Memory B cell (primary cell): ENCODE data around the gene UBE3D.
"Not testable (repeated sequence)": the region's sequence is repeated elsewhere in the genome, so short reads cannot be mapped to it uniquely, and the experiment has no call there.

Experiments
- ATAC-seq: fragments of 150-1000 bp; cut with Tn5 transposase; 2 replicates; pipeline ENCODE4 v1.10.0; 2021; ENCODE audit warnings: low read depth, mild to moderate bottlenecking, moderate library complexity
- DNase-seq, 2 donors: peaks; one replicate each; pipeline ENCODE4 v3.0.0; 2022; ENCODE audit warnings: low spot score in 2 of 2
- H3K27ac Mint-ChIP-seq: one replicate; pipeline ENCODE4 v1.8.0; 2022; ENCODE audit warnings: mild to moderate bottlenecking, moderate library complexity, mixed read lengths
- H3K27me3 Mint-ChIP-seq: one replicate; pipeline ENCODE4 v1.8.0; 2022; ENCODE audit warnings: mixed read lengths
- H3K36me3 Mint-ChIP-seq: one replicate; pipeline ENCODE4 v1.8.0; 2022; ENCODE audit warnings: mild to moderate bottlenecking, mixed read lengths
- H3K4me1 Mint-ChIP-seq: one replicate; pipeline ENCODE4 v1.8.0; 2022; ENCODE audit warnings: mixed read lengths
- H3K4me3 Mint-ChIP-seq: one replicate; pipeline ENCODE4 v1.8.0; 2022; ENCODE audit warnings: mild to moderate bottlenecking, moderate library complexity, mixed read lengths
- H3K9me3 Mint-ChIP-seq: one replicate; pipeline ENCODE4 v1.8.0; 2022; ENCODE audit warnings: mixed read lengths

Gene UBE3D

DNA sequence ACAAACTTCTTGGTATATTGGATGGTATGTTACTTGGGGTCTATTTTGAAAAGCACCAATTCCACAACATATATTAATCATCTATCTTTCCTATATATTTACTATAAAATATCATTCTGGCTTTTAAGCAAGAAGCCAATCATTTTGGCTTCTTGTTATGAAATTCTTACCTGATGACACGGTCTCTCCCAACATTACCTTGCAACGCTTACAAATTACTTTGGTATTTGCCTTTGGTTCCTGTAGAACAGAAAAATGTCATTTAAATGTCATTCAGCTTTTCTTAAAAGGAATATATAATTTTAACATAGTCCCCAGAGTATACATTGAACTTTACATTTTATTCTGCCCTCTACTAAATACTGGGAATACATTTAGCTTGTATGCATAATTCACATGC lies 27.4 kb downstream of the UBE3D start:
- H3K4me3 Mint-ChIP-seq, result no peak overlapping the region
- no peak for DNase-seq
- peaks cover 9% of the 10 kb centered on the region for H3K9me3 Mint-ChIP-seq
- ATAC-seq, result no peak
- no peaks in the 10 kb centered on the region for H3K4me1 Mint-ChIP-seq
- H3K27me3 Mint-ChIP-seq, result no peaks in the 10 kb centered on the region
- H3K36me3 Mint-ChIP-seq, result peaks cover 29% of the 10 kb centered on the region
- H3K27ac Mint-ChIP-seq, result no peak overlapping the region

DNA sequence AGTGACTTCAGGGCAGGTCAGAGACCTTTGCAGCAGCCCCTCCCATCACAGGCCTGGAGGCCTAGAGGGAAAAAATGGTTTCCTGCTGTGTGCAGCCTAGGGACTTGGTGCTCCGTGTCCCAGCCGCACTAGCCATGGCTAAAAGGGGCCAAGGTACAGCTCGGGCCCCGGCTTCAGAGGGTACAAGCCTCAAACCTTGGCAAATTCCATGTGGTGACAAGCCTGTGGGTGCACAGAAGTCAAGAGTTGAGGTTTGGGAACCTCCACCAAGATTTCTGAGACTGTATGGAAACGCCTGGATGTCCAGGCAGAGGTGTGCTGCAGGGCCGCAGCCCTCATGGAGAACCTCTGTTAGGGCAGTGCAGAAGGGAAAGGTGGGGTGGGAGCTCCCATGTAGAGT lies 34.0 kb downstream of the UBE3D start:
- Mint-ChIP-seq H3K4me3 (no peak overlapping the region), H3K9me3 (peaks cover 16% of the 10 kb centered on the region), H3K4me1 (no peaks in the 10 kb centered on the region), H3K27me3 (no peaks in the 10 kb centered on the region), H3K36me3 (peaks cover 51% of the 10 kb centered on the region), H3K27ac (no peak overlapping the region)
- ATAC-seq, result no peak
- DNase-seq, result no peak

DNA sequence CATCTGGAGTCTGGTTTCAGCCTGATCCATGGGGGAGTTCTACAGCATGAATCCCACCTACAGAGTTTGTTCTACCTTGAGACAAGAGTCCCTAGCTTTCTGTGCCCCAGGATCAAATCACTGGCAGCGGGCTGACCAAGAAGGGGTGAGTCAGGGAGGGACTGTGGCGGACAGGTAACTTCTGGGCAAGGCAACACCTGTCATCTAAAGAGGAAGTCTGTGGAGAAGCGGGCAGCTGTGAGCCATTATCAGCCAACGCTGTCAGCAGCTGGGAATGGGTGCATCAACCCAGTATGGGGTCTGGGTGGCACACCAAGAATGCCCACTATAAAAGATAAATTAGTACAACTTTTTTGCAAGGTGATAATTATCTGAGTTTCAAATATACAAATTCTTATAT lies 45.9 kb downstream of the UBE3D start:
- Mint-ChIP-seq H3K36me3 (peaks cover 45% of the 10 kb centered on the region), H3K27me3 (no peaks in the 10 kb centered on the region), H3K27ac (no peak overlapping the region), H3K4me1 (no peaks in the 10 kb centered on the region), H3K9me3 (no peaks in the 10 kb centered on the region), H3K4me3 (no peak overlapping the region)
- no peak for DNase-seq
- ATAC-seq, result no peak

DNA sequence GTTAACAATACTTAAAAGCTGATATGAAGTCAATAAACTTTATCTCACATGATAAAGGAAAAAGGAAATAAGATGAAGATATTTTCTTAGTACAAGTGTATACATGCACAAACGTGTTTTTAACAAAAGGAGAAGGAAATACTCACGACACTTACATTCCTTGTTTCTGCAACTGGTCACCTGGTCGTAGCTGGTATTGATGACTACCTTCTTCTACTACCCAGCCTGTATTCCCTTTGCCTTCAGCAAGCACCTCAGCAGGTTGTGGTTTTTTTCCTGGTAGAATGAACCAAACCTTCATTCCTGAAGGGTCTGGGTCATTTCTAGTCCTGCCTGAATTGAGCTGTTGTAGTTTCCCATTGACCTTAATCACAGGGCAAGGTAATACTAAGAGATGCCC lies 54.5 kb downstream of the UBE3D start:
- ATAC-seq, DNase-seq, H3K27ac Mint-ChIP-seq, H3K9me3 Mint-ChIP-seq, H3K4me1 Mint-ChIP-seq, H3K4me3 Mint-ChIP-seq, H3K27me3 Mint-ChIP-seq: not testable (repeated sequence)
- peaks cover 33% of the 10 kb centered on the region for H3K36me3 Mint-ChIP-seq

DNA sequence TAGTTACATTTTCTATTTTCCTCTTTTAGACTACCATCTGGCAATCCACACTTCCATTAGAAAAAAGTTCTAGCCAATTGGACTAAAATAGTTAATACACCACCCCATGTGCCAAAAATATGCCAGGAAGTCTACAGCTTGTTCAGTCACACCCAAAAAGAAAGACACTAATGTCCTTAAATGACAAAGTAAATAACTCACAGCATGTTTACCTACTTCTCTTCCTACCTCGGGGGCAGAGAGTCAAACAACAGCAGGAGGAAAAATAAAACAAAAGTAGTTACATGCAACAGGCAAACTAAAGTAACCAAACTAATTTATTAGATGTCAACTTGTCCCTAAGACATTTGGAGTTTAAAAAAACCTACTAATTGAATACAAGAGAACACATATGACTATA lies 57.0 kb downstream of the UBE3D start:
- no peak for ATAC-seq
- Mint-ChIP-seq H3K27me3 (no peaks in the 10 kb centered on the region), H3K4me1 (peaks cover 9% of the 10 kb centered on the region), H3K36me3 (peaks cover 20% of the 10 kb centered on the region), H3K9me3 (no peaks in the 10 kb centered on the region), H3K27ac (peak overlapping the region; percentile 10), H3K4me3 (no peak overlapping the region)
- no peak for DNase-seq

DNA sequence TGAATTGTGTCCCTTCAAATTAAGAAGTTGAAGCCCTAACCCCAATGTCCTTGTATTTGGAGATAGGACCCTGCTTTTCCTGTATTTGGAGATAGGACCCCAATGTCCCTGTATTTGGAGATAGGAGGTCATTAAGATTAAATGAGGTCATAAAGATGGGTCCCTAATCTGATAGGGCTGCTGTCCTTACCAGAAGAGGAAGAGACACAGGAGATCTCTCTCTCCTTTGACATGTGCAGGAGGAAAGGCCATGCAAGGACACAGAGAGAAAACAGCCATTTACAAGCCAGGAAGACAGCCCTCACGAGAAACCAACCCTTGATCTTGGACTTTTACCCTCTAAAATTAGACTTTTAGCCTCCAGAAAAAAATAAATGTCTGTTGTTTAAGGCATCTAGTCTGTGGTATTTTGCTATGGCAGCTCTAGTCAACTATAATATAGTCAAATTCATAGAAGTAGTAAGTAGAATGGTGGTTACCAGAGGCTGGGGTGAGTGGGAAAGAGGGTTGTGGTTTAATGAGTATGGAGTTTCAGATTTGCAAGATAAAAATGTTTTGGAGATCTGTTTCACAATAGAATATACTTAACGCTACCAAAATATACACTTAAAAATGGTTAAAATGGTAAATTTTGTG lies 59.3 kb downstream of the UBE3D start:
- DNase-seq (no peak), ATAC-seq (no peak)
- Mint-ChIP-seq H3K36me3 (peaks cover 6% of the 10 kb centered on the region), H3K27ac (no peak overlapping the region), H3K4me1 (peaks cover 9% of the 10 kb centered on the region), H3K27me3 (no peaks in the 10 kb centered on the region), H3K4me3 (no peak overlapping the region), H3K9me3 (no peaks in the 10 kb centered on the region)

DNA sequence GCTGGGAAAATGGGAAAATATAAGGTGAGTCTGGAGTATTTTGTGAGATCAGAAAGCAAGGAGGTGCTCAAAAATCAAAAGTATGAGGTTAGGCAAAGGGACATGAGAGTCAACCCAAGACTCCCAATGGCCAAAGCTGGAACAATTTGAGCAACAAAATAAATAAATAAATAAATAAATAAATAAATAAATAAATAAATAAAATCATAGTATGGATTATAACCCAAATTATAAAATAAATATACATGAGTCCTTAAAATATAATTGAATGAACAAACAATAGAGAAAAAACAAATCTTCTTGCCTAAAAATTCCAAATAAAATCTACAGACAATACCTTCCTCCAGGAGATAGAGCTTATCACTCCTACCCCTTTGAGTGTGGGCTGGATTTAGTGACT lies 69.5 kb downstream of the UBE3D start:
- H3K4me3 Mint-ChIP-seq, result no peak overlapping the region
- peaks cover 23% of the 10 kb centered on the region for H3K36me3 Mint-ChIP-seq
- H3K27me3 Mint-ChIP-seq, result no peaks in the 10 kb centered on the region
- peaks cover 5% of the 10 kb centered on the region for H3K4me1 Mint-ChIP-seq
- no peak overlapping the region for H3K27ac Mint-ChIP-seq
- no peak for DNase-seq
- no peak for ATAC-seq
- H3K9me3 Mint-ChIP-seq, result no peaks in the 10 kb centered on the region

DNA sequence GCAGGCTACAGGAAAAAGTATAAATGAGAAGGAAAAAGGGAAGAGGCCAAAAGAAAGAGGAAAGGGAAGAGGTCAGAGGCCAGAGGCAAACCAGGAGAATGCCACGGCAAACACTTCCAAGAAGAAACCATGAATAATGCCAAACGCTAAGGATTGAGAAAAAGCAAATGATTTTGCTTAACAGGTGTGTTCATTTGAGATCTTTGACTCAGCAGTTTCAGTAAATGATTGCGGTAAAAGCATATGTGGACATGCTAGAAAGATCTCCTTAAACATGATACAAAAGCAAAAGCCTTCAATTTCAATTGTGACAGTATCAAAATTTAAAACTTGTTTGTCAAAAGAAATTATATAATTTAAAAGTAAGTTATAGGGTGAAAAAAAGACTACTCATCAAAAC lies 70.6 kb downstream of the UBE3D start:
- Mint-ChIP-seq H3K9me3 (no peaks in the 10 kb centered on the region), H3K27me3 (no peaks in the 10 kb centered on the region), H3K4me3 (no peak overlapping the region), H3K36me3 (peaks cover 23% of the 10 kb centered on the region), H3K4me1 (peaks cover 5% of the 10 kb centered on the region), H3K27ac (no peak overlapping the region)
- DNase-seq (no peak), ATAC-seq (no peak)

DNA sequence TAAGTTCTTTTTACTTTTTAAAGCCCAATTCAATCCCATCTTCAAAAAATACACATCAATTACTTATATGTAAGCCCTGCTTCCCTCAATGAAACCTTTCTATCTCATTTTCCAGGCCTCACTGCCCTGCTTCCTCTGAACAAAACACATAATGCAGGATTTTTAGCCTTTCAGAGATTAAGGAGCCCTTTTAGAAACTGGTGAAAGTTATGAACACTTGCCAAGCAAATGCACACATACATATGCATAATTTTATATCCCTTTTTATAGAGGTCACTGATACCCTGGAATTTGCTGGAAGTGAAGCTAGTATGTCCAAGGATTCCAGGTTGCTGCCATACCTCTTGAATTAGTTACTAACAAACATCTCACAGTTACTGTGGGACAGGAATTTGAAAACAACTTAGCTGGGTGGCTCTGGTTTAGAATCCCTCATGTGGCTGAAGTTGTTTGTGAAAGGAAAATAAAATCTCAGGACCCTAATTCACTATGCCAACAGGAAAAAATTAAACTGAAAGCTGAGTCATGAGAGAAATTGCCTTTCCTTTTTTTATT lies 75.8 kb downstream of the UBE3D start:
- no peak for DNase-seq
- Mint-ChIP-seq H3K36me3 (peaks cover 14% of the 10 kb centered on the region), H3K9me3 (no peaks in the 10 kb centered on the region), H3K27me3 (no peaks in the 10 kb centered on the region), H3K27ac (no peak overlapping the region), H3K4me1 (peaks cover 2% of the 10 kb centered on the region), H3K4me3 (no peak overlapping the region)
- no peak for ATAC-seq

DNA sequence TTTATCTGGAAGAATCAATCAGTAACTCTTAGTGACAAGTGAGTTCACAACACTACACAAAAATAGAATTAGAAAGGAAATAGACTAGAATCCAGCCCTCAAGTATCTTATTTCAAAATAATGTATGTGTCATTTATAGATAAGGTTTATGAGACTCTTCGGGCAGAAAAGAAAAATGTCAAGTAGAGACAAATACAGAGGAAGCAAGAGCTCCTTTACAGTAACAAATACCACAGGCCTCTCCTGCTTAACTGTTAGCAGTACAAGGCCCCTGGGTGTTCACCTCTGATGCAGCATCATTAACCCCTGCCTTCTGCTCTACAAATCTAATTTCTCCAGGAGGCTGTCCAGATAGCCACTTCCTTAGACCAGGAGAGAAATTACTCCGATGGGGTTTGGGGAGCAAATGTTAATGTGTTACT lies 76.7 kb downstream of the UBE3D start:
- DNase-seq, result no peak

DNA sequence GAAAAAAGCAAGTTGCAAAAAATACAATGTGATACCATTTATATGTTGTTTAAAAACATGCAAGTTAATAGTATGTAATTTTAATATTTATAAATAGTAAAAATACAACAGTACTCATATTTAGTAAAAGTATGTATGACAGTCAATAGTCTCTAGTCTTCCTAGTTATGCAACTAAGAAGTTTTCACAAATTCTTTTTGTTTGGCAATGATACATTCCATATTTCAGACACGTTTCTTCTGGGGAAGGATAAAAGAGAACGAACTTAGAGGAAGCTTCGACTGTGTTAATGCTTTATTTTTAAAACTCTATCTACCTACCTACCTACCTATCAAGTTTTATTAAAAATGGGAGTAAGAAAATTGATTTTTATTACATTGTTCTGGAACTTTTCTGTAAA lies 77.7 kb downstream of the UBE3D start:
- H3K27ac Mint-ChIP-seq, result no peak overlapping the region
- ATAC-seq, result no peak
- DNase-seq, result no peak
- H3K36me3 Mint-ChIP-seq, result peaks cover 2% of the 10 kb centered on the region
- H3K27me3 Mint-ChIP-seq, result no peaks in the 10 kb centered on the region
- no peak overlapping the region for H3K4me3 Mint-ChIP-seq
- H3K9me3 Mint-ChIP-seq, result no peaks in the 10 kb centered on the region
- no peaks in the 10 kb centered on the region for H3K4me1 Mint-ChIP-seq

More for the DNA sequence above, 76.7 kb downstream of the UBE3D start:
- Mint-ChIP-seq H3K4me3 (no peak overlapping the region), H3K27me3 (no peaks in the 10 kb centered on the region), H3K36me3 (peaks cover 8% of the 10 kb centered on the region), H3K4me1 (no peaks in the 10 kb centered on the region), H3K27ac (no peak overlapping the region), H3K9me3 (no peaks in the 10 kb centered on the region)
- ATAC-seq, result no peak

DNA sequence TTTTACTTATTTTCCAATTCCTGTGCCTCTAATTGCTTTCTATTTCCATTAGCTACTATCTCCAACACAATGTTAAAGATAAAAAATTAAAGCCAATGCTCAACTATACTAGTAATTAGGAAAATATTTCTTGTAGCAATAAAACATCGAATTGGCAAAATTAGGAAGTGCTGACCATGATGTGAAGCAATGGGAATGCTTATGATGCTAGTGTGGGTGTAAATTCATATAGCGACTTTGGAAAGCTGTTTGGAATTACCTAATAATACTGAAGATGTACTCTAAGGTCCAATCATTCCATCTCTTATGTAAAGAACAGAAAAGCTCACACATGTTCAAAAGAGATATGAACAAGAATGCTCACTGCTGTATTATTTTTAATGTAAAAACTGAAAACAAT lies 78.2 kb downstream of the UBE3D start:
- Mint-ChIP-seq H3K27ac (no peak overlapping the region), H3K36me3 (no peaks in the 10 kb centered on the region), H3K4me3 (no peak overlapping the region), H3K9me3 (no peaks in the 10 kb centered on the region), H3K4me1 (no peaks in the 10 kb centered on the region), H3K27me3 (no peaks in the 10 kb centered on the region)
- no peak for DNase-seq
- no peak for ATAC-seq

DNA sequence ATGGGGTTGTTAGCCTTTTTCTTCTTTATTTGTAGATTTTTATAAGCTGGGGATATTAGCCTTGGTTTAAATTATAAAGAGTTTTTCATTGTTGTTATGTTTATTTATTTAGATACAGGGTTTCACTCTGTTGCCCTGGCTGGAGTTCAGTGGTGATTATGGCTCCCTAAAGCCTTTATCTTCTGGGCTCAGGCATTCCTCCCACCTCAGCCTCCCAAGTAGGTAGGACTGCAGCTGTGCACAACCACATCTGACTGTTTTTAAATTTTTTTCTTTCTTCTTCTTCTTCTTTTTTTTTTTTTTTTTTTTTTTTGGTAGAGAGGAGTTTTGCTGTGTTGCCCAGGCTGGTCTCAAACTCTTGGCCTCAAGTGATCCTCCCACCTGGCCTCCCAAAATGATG lies 80.9 kb downstream of the UBE3D start:
- Mint-ChIP-seq H3K9me3 (no peaks in the 10 kb centered on the region), H3K4me1 (no peaks in the 10 kb centered on the region), H3K27me3 (no peaks in the 10 kb centered on the region), H3K36me3 (peaks cover 2% of the 10 kb centered on the region), H3K4me3 (no peak overlapping the region), H3K27ac (no peak overlapping the region)
- DNase-seq, result no peak
- no peak for ATAC-seq

DNA sequence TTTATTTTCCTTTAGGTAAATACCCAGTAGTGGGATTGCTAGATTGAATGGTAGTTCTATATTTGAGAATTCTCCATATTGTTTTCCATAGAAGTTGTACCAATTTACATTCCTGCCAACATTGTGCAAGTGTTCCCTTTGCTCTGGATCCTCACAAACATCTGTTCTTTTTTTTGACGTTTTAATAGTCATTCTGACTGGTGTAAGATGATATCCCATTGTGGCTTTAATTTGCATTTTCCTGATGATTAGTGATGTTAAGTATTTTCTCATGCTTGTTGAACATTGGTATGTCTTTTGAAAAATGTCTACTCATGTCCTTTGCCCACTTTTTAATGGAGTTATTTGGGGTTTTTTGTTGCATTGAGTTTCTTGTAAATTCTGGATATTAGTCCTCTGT lies 85.6 kb downstream of the UBE3D start:
- no peak for ATAC-seq
- no peaks in the 10 kb centered on the region for H3K9me3 Mint-ChIP-seq
- DNase-seq, result no peak
- H3K27ac Mint-ChIP-seq, result no peak overlapping the region
- no peak overlapping the region for H3K4me3 Mint-ChIP-seq
- no peaks in the 10 kb centered on the region for H3K4me1 Mint-ChIP-seq
- no peaks in the 10 kb centered on the region for H3K27me3 Mint-ChIP-seq
- peaks cover 2% of the 10 kb centered on the region for H3K36me3 Mint-ChIP-seq

DNA sequence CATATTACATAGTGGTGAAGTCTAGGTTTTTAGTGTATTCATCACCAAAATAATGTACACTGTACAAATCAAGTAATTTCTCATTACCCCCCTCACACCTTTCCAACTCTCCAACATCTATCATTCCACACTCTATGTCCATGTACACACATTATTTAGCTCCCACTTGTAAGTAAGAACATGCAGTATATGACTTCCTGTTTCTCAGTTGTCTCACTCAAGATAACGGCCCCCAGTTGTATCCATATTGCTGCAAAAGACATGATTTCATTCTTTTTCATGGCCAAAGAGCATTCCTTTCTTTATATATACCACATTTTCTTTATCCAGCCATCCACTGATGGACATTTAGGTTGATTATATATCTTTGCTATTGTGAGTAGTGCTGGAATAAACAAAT lies 86.0 kb downstream of the UBE3D start:
- no peak overlapping the region for H3K4me3 Mint-ChIP-seq

More for the DNA sequence above, 86.0 kb downstream of the UBE3D start:
- Mint-ChIP-seq H3K9me3 (no peaks in the 10 kb centered on the region), H3K27ac (no peak overlapping the region), H3K4me1 (no peaks in the 10 kb centered on the region), H3K27me3 (no peaks in the 10 kb centered on the region), H3K36me3 (peaks cover 2% of the 10 kb centered on the region)
- DNase-seq (no peak), ATAC-seq (no peak)
